K562 (cell line): Measurements from ENCODE around the gene ARMC8. TPM values are rescaled to one million over a fixed set of nuclear protein-coding genes. Genes with fewer than 3 reads are reported as not detected.

Experiments
- BRF1 ChIP-seq: IDR thresholded peaks from 3 replicates; pipeline ENCODE4 v1.6.1; 2011; ENCODE audit warnings: borderline replicate concordance, mild to moderate bottlenecking; ENCODE audit not compliant: insufficient read length; ENCODE audit errors: extremely low read depth
- CBX2 ChIP-seq: fragments of 200-600 bp; sonication (generic); IDR thresholded peaks from one replicate; pipeline ENCODE4 v1.6.1; 2012; ENCODE audit warnings: mild to moderate bottlenecking, low read length, inconsistent platforms; ENCODE audit not compliant: insufficient read depth, poor library complexity, severe bottlenecking
- CREB3L1 ChIP-seq: fragments of 450-650 bp; IDR thresholded peaks from 2 replicates; pipeline ENCODE4 v1.6.1; 2014; ENCODE audit warnings: low read depth, mild to moderate bottlenecking, moderate library complexity, borderline replicate concordance
- MED1 ChIP-seq: sonication (generic); formaldehyde crosslinking; IDR thresholded peaks from 2 replicates; pipeline ENCODE4 v1.8.1; 2023; ENCODE audit warnings: missing genetic modification reagents, borderline replicate concordance
- SRSF1 ChIP-seq: fragments of 200-400 bp; formaldehyde crosslinking; IDR thresholded peaks from 2 replicates; pipeline ENCODE4 v1.6.1; 2017; ENCODE audit warnings: mild to moderate bottlenecking, low read depth, low read length, moderate library complexity
- polyA plus RNA-seq, 8 experiments: library from polyadenylated mRNA; depleted of rRNA in 4 of 8; stranded (reverse) in 5 of 8; unstranded in 3 of 8; fragments of >200 nt; fragmentation: Nextera tagmentation in 2 of 8; fragmentation: Illumina TruSeq in 1 of 8; extraction: Ambion mirVana in 2 of 8; extraction: Trizol in 1 of 8; gene quantifications; 2 replicates each; pipeline versions ENCODE4 v1.2.1 to v1.2.3, GENCODE V29; 2011 to 2014; ENCODE audit warnings: inconsistent platforms in 1 of 8, missing spikeins in 1 of 8
- total RNA-seq, 7 experiments: library from RNA; depleted of rRNA in 6 of 7; stranded (reverse); fragments of >200 nt in 6 of 7; fragmentation: Illumina TruSeq in 2 of 7; extraction: Trizol in 2 of 7; gene quantifications; 2 replicates each; pipeline versions ENCODE4 v1.2.1 to v1.2.3, GENCODE V29; 2011 to 2021; ENCODE audit warnings: low replicate concordance in 1 of 7
- TF ChIP-seq, protein P1 (sequence below): sonication (generic); formaldehyde crosslinking; IDR thresholded peaks from 2 replicates; pipeline ENCODE4 v1.8.0; 2023; ENCODE audit warnings: missing genetic modification reagents, mild to moderate bottlenecking, borderline replicate concordance

Gene ARMC8
- total and polyA plus RNA-seq, 9 of the 15 experiments (the other 6 are each of a cell fraction or from before 2014, with no cell fraction given) = 22.4 to 76.1 (median 37.3) TPM

DNA sequence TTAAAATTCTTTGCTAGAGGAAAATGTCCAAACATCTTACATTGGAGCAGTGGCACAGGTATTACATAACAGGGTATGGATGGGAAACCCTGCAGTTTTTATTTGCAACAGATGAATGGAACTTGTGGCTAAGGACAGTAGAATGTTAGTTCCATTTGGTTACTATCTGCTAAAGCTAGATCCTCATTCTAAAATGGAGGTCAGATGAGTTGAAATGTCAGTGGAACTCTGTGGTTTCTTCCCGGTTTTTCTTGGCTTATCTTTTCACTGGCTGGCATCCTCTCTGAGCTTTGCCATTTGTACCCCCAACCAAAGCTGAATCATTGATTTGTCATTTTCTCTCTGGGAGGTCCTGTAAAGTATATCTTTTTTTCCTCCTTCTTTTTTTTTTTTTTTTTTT, 68.9 kb downstream of the ARMC8 start (continued):
- TF ChIP-seq, protein P1, sequence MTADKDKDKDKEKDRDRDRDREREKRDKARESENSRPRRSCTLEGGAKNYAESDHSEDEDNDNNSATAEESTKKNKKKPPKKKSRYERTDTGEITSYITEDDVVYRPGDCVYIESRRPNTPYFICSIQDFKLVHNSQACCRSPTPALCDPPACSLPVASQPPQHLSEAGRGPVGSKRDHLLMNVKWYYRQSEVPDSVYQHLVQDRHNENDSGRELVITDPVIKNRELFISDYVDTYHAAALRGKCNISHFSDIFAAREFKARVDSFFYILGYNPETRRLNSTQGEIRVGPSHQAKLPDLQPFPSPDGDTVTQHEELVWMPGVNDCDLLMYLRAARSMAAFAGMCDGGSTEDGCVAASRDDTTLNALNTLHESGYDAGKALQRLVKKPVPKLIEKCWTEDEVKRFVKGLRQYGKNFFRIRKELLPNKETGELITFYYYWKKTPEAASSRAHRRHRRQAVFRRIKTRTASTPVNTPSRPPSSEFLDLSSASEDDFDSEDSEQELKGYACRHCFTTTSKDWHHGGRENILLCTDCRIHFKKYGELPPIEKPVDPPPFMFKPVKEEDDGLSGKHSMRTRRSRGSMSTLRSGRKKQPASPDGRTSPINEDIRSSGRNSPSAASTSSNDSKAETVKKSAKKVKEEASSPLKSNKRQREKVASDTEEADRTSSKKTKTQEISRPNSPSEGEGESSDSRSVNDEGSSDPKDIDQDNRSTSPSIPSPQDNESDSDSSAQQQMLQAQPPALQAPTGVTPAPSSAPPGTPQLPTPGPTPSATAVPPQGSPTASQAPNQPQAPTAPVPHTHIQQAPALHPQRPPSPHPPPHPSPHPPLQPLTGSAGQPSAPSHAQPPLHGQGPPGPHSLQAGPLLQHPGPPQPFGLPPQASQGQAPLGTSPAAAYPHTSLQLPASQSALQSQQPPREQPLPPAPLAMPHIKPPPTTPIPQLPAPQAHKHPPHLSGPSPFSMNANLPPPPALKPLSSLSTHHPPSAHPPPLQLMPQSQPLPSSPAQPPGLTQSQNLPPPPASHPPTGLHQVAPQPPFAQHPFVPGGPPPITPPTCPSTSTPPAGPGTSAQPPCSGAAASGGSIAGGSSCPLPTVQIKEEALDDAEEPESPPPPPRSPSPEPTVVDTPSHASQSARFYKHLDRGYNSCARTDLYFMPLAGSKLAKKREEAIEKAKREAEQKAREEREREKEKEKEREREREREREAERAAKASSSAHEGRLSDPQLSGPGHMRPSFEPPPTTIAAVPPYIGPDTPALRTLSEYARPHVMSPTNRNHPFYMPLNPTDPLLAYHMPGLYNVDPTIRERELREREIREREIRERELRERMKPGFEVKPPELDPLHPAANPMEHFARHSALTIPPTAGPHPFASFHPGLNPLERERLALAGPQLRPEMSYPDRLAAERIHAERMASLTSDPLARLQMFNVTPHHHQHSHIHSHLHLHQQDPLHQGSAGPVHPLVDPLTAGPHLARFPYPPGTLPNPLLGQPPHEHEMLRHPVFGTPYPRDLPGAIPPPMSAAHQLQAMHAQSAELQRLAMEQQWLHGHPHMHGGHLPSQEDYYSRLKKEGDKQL (CRISPR knock-in tag) = no peak
- TF ChIP-seq BRF1 = no peak
- no peak for TF ChIP-seq SRSF1
- TF ChIP-seq MED1 = no peak
- no peak for TF ChIP-seq CBX2
- TF ChIP-seq CREB3L1 = no peak
